22Rv1 (cell line): ENCODE data around the gene GAGE10.

Experiments
- H3K27ac ChIP-seq: fragments of 450-650 bp; 2 replicates; pipeline ENCODE4 v1.5.1; 2017
- ZFX ChIP-seq: fragments of 450-650 bp; IDR thresholded peaks from 2 replicates; pipeline ENCODE4 v1.6.1; 2017; ENCODE audit warnings: antibody characterized with exemption, borderline replicate concordance
- TF ChIP-seq, protein P1 (sequence below): fragments of 450-650 bp; IDR thresholded peaks from 2 replicates; pipeline ENCODE4 v1.5.1; 2017; ENCODE audit warnings: mild to moderate bottlenecking

The GAGE10 gene

DNA sequence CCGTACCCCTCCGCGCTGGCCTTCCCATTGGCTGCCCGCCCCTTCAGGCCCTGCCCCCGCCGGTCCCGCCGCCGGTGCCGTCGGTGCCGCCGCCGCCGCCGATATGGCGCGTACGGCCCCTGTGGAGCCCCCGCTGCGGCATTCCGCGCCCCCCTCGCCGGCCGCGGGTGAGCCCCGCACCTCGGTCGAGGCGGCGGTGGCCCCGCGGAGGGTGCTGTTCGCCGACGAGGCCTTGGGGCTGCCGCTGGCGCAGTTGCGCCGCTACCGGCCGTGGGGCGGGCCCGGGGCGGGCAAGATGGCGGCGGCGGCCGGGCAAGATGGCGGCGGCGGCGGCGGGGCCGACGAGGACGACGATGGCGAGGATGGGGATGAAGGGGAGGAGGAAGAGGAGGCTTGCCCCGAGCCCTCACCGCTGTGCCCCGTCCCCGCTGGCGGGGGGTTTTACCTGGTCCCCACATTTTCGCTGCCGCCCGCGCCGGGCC, 33.6 kb upstream of the GAGE10 start, which contains the start of gene PPP1R3F:
Gene PPP1R3F, plus strand, starts transcription at position 27 of the 482 bp plus-strand sequence. Its CDS starts 77 bp downstream, at position 104.
- peak within 1 kb of the TSS; percentile 83 for H3K27ac ChIP-seq
- no peak for TF ChIP-seq ZFX
- TF ChIP-seq, protein P1, sequence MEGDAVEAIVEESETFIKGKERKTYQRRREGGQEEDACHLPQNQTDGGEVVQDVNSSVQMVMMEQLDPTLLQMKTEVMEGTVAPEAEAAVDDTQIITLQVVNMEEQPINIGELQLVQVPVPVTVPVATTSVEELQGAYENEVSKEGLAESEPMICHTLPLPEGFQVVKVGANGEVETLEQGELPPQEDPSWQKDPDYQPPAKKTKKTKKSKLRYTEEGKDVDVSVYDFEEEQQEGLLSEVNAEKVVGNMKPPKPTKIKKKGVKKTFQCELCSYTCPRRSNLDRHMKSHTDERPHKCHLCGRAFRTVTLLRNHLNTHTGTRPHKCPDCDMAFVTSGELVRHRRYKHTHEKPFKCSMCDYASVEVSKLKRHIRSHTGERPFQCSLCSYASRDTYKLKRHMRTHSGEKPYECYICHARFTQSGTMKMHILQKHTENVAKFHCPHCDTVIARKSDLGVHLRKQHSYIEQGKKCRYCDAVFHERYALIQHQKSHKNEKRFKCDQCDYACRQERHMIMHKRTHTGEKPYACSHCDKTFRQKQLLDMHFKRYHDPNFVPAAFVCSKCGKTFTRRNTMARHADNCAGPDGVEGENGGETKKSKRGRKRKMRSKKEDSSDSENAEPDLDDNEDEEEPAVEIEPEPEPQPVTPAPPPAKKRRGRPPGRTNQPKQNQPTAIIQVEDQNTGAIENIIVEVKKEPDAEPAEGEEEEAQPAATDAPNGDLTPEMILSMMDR: no peak

- no peak for TF ChIP-seq ZFX
- TF ChIP-seq, protein P1: no peak
- peak overlapping the region; percentile 83 for H3K27ac ChIP-seq
These were observed 33.1 kb upstream of the GAGE10 start for GRCh38 chrX:49270249-49270921.

- no peak for TF ChIP-seq ZFX
- TF ChIP-seq, protein P1: no peak
- H3K27ac ChIP-seq: no peak overlapping the region
These were observed 32.1 kb upstream of the GAGE10 start for GRCh38 chrX:49271341-49271740.

GRCh38 chrX:49272421-49272820, 31.0 kb upstream of the GAGE10 start:
- no peak for TF ChIP-seq ZFX
- TF ChIP-seq, protein P1: no peak
- H3K27ac ChIP-seq: no peak overlapping the region

DNA sequence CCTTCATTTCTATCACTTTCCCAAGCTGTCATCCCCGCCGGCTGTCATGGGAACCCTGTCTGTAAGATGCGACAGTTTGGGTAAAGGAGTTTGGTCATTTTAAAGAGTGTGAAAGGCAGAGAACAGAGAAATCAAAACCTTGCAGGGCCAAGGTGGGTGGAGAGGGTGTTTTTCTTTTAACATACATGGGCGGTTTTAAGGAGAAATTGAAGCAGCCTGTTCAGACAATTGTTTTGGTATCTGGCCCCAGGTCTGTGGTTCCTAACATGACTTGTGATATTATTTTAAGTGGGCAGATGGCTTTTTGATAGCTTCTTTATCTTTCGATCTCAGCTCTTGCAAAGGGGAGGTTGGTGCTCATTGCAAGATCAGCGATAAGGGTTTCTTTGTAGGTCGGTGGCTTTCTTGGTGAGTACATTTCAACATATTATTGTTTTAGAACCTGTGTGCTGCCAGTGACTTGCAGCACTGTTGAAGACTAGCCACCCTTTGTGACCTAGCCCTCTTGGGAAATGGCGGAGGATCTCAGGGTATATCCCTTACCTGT, 30.2 kb upstream of the GAGE10 start:
- TF ChIP-seq ZFX: no peak
- TF ChIP-seq, protein P1: no peak

GRCh38 chrX:49276207-49276606, 27.2 kb upstream of the GAGE10 start:
- TF ChIP-seq ZFX: no peak
- TF ChIP-seq, protein P1: no peak
- H3K27ac ChIP-seq: no peak overlapping the region

More for the DNA sequence above, 30.2 kb upstream of the GAGE10 start:
- H3K27ac ChIP-seq: no peak overlapping the region
